ENCODE data around the gene MRPL34.

The MRPL34 gene

GRCh38 chr19:17328517-17329365 is 23.1 kb downstream of the MRPL34 start:
- DNase-seq (ENCODE audit: low read depth) = peak; percentile 57

- DNase-seq (ENCODE audit: low read depth) = no peak
Observed at GRCh38 chr19:17329366-17330261, 23.9 kb downstream of the MRPL34 start.

- DNase-seq (ENCODE audit: low read depth) = no peak
Observed at GRCh38 chr19:17330262-17331044, 24.8 kb downstream of the MRPL34 start.

GRCh38 chr19:17331045-17331558 is 25.4 kb downstream of the MRPL34 start:
- DNase-seq (ENCODE audit: low read depth) = no peak

- no peak for DNase-seq (ENCODE audit: low read depth)
Observed at GRCh38 chr19:17332360-17332676, 26.6 kb downstream of the MRPL34 start.

GRCh38 chr19:17332677-17333581 is 27.3 kb downstream of the MRPL34 start:
- no peak for DNase-seq (ENCODE audit: low read depth)

GRCh38 chr19:17333611-17334413 is 28.1 kb downstream of the MRPL34 start:
- DNase-seq (ENCODE audit: low read depth) = peak; percentile 74

GRCh38 chr19:17334414-17335409 is 29.0 kb downstream of the MRPL34 start, which contains the start of gene ANO8:
Gene ANO8, minus strand, starts transcription at chr19:17334855. Its CDS starts 185 bp downstream, at chr19:17334670.
- peak; percentile 92 for DNase-seq (ENCODE audit: low read depth)

GRCh38 chr19:17335575-17335974 is 29.9 kb downstream of the MRPL34 start:
- no peak for DNase-seq (ENCODE audit: low read depth)

- peak; percentile 95 for DNase-seq (ENCODE audit: low read depth)
Observed at GRCh38 chr19:17336872-17337674, 31.4 kb downstream of the MRPL34 start, which contains the start of gene GTPBP3. Gene GTPBP3, plus strand, starts transcription at chr19:17337553. Its CDS starts 59 bp downstream, at chr19:17337612.

- DNase-seq (ENCODE audit: low read depth) = no peak
Observed at GRCh38 chr19:17337675-17338432, 32.2 kb downstream of the MRPL34 start.

- no peak for DNase-seq (ENCODE audit: low read depth)
Observed at GRCh38 chr19:17338433-17339078, 32.9 kb downstream of the MRPL34 start.

GRCh38 chr19:17339088-17339741 is 33.5 kb downstream of the MRPL34 start:
- DNase-seq (ENCODE audit: low read depth) = no peak

GRCh38 chr19:17340302-17340870 is 34.7 kb downstream of the MRPL34 start:
- DNase-seq (ENCODE audit: low read depth) = no peak

- no peak for DNase-seq (ENCODE audit: low read depth)
Observed at GRCh38 chr19:17340871-17341357, 35.2 kb downstream of the MRPL34 start.

Measured in stimulated activated CD4-positive, alpha-beta T cell treated with anti-CD3 and anti-CD28 coated beads, Interleukin-2, amount 100 ng/mL, for 4 hours (primary cell).